Measurements from ENCODE around the gene CSRNP3.

GRCh38 chr2:165497659-165498317 lies 28.3 kb downstream of the CSRNP3 start:
- TF ChIP-seq, protein P1, sequence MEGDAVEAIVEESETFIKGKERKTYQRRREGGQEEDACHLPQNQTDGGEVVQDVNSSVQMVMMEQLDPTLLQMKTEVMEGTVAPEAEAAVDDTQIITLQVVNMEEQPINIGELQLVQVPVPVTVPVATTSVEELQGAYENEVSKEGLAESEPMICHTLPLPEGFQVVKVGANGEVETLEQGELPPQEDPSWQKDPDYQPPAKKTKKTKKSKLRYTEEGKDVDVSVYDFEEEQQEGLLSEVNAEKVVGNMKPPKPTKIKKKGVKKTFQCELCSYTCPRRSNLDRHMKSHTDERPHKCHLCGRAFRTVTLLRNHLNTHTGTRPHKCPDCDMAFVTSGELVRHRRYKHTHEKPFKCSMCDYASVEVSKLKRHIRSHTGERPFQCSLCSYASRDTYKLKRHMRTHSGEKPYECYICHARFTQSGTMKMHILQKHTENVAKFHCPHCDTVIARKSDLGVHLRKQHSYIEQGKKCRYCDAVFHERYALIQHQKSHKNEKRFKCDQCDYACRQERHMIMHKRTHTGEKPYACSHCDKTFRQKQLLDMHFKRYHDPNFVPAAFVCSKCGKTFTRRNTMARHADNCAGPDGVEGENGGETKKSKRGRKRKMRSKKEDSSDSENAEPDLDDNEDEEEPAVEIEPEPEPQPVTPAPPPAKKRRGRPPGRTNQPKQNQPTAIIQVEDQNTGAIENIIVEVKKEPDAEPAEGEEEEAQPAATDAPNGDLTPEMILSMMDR (IDR thresholded peaks at IDR 0.05), result no peak
- no peak for TF ChIP-seq POLR2A (IDR thresholded peaks at IDR 0.05)

All from sigmoid colon (tissue), 3 donors.